HG03095 (cell line): Measurements from ENCODE around the gene CPA2.
"Not testable (repeated sequence)": the region's sequence is repeated elsewhere in the genome, so short reads cannot be mapped to it uniquely, and the experiment has no call there.

Source experiments
- ATAC-seq: cut with Tn5 transposase; IDR thresholded peaks from one replicate; pipeline ENCODE4 v1.9.1; 2021; ENCODE audit warnings: moderate library complexity; ENCODE audit not compliant: unreplicated experiment

The CPA2 gene

DNA sequence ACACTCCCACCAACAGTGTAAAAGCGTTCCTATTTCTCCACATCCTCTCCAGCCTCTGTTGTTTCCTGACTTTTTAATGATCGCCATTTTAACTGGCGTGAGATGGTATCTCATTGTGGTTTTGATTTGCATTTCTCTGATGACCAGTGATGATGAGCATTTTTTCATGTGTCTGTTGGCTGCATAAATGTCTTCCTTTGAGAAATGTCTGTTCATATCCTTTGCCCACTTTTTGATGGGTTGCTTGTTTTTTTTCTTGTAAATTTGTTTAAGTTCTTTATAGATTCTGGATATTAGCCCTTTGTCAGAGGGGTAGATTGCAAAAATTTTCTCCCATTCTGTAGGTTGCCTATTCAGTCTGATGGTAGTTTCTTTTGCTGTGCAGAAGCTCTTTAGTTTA, 17.0 kb upstream of the CPA2 start:
- not testable (repeated sequence) for ATAC-seq

DNA sequence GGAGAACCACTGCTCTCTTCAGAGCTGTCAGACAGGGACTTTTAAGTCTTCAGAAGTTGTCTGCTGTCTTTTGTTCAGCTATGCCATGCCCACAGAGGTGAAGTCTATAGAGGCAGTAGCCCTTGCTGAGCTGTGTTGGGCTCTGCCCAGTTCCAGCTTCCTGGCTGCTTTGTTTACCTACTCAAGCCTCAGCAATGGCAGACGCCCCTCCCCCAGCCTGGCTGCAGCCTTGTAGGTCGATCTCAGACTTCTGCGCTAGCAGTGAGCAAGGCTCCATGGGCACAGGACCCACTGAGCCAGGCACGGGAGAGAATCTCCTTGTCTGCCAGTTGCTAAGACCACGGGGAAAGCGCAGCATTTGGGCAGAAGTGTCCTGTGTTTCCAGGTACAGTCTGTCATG, 12.1 kb upstream of the CPA2 start:
- ATAC-seq = no peak

DNA sequence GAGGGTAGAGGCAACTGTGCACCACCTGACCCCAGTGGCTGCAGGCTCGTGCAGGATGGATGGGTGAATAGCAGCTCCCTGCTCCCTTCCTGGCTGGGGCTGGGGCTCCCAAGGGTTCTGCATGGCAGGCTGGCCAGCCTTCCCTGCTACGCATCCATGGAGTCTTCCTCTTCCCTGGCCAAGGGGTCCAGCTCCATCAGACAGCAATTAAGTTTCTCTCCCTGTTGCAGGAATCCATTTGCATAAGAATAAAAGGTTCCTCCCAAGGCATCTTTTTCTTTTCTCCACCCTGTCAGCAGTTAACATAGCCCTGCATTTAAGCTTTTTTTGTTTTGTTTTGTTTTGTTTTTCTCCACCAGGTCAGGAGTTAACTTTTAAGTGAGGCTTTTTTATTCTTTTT, 10.0 kb upstream of the CPA2 start:
- no peak for ATAC-seq

DNA sequence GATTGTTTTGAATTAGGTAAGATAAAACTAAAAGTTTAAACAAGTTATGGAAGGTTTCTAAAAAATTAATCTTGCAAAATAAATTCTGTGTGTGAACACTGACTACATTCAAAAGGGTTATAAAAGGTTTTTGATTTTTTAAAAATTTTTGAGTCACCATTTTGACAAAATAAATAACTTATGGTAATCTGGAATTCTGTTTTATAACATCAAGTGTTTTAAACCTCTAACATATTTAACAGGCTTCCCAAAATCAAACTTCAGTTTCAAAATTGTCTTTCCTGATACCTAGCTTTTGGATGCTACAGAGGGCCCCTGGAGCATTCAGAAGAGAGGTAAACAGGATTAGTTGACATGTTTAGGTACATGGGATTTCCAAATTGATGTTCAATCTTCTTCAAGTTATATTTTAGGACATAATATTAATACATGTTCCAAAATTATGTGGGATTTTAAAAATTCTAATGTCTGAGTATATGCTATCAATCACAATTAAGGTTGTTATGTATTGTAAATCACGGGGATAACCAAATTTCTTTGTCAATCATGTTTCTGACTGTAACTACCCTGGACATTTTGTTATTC, 8.1 kb upstream of the CPA2 start:
- ATAC-seq = no peak

DNA sequence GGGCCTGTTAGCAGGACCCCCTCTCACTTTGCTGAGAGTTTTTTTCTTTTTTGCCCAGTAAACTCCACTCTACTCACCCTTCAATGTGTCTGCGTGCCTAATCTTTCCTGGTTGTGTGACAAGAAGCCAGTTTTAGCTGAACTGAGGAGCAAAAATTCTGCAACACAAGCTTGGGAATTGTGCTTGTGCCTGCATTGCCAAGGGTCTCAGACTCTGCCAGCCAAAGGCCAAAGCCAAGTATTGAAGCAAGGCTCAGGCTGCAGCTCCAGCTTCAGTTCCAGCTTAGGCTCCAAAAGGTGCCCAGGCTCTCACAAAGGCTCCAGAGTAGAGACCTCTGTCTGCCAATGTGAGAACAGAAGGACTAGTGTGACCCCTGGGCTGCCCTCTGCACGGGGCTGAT, 4.2 kb upstream of the CPA2 start:
- ATAC-seq = no peak

DNA sequence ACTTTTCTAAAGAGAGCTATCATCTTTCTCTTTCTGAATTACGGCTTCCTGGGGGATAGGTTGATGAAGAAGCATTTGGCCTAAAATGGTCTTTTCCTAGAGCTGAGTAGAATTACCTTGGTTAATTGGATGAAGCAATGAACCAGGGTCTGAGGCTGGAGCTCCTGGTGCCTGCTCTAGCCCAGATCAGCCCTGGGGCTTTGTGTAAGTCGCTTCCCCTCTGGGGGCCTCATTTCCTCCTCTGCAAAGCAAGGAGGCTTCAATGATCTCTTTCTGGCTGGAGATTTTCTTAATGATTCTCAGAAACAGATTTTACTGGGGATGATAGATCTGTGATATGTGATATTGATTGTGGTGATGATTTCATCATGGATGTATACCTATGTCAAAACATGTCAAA, 3.5 kb upstream of the CPA2 start:
- no peak for ATAC-seq

DNA sequence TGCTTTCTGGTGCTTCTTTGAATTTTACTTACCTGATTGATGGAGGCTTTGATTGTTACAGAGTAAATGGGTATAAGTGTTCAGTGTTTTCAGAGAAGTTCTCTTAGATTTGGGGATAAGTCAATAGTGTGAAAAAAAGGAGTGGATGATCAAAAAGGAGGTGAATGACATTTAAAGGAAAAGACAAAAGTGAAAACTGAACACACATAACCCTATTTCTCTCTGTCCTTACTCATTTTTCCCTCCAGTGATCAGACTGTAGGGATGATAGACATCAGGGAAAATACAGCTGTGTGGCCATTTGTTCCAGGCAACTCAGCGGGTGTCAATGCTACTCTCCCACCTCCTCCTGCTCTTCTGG, 278 bp downstream of the CPA2 start:
- no peak for ATAC-seq

DNA sequence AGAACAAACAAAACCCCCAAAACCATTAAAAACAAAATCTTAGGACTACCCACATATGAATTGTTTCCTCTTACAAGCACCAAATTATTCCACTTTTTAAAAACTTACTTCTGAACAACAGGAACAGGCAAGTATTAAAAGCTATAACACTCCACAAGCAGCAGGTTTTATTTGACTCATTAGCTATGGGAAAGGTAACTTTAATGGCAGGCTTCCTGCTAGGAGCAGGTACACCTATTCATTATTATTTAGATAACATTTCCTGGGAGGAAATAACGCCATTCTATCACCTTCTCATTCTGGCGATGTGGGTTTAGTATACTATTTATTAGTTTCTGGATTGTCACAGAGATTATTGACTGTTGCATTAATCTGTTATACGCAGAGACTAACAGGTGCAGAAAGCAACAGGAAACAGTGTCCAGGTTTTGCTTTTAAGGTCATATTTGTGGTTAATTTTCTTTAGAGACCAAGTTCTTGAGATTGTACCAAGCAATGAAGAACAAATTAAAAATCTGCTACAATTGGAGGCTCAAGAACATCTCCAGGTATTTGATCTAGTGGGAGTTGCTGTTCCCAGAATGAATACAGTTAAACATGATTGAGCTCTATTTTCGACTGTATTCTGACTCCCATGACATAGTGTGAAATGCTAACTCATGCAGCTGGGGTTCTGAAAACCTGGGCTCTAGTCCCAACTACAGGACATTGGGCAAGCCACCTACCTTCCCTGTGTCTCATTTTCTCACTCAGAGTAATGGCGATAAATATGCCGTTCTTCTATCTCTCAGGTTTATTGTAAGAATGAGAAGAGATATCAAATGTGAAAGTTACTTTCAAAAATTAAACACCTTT, 2.0 kb downstream of the CPA2 start:
- ATAC-seq = no peak

DNA sequence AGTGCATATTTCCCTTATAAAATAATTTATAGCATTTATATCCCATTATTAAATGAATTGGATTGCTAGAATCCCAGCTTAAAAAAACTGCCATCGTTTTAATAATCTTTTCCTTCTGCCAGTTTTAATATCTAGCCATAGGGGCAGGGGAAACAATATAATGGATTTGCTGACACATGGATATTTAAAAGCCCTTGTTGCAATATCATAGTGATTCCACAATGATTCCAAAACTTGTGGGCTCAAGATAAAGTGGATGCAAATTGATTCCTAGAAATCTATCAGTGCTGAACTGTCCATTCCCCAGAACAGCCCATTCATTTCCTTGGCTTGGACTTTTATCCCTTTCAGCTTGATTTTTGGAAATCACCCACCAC, 2.6 kb downstream of the CPA2 start:
- ATAC-seq = no peak

DNA sequence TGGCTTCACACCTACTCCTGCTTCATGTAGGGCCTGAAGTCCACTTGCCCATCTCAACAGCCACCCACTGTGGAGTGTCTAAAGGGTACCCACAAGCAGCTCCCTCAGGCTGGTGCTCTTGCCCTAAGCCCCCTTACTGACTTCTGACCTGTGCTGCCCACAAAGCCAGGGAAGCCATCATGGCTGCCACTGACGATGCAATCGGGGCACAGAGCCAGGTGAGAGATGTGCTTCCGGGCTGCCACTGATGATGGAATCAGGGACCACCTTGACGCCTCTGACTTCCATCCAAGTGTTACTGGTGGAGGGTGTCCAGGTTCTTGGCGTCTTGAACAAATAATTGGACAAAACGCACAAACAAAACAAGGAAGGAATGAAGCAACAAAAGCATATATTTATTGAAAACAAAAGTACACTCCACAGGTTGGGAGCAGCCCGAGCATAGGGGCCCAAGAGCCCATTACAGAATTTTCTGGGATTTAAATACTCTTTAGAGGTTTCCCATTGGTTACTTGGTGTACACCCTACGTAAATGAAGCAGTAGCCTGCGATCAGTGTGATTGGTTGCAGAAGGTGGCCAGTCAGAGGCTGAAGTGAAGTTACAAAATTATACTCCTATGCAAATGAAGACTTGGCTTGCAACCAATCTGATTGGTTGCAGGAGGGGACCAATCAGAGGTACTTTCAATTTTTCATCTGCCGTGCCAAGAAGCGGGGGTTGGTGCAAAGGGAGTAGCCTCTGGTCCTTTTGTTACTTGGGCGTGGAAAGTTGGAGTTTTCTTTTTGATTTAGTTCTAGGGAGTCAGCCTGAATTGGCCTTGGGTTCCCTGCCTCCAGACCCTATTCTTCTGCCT, 4.5 kb downstream of the CPA2 start:
- no peak for ATAC-seq

DNA sequence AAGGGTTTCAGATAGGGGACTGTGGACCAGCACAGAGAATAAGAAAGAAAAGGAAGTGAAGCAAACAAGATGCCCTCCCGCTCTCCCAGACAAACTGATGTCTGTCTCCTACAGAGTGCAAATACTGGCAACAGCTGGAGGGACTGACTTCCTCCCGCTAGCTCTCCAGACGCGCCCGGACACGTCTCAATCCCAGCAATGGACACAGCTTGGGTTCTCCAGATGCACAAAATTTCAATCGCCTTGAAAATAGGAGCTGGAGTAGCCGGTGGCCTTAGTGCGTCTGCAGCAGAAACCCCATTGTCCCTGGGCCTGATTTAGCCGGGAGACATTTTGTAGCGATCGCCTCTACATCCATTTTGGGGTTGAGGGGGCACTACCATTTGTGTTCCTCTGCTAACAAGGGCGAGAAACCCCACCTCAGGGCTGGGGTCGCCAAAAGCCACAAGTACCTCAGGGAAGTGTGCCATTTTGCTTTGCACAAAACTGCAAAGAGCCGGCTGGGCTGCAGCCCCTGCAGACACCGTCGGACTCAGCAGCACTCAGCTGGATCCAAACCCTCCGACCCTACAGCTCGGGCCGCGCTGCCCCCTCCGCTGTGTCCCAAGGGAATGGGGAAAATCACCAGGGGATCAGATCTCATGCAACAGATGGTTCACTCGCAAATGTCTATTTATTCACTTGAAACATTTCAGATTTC, 5.9 kb downstream of the CPA2 start:
- ATAC-seq = no peak

DNA sequence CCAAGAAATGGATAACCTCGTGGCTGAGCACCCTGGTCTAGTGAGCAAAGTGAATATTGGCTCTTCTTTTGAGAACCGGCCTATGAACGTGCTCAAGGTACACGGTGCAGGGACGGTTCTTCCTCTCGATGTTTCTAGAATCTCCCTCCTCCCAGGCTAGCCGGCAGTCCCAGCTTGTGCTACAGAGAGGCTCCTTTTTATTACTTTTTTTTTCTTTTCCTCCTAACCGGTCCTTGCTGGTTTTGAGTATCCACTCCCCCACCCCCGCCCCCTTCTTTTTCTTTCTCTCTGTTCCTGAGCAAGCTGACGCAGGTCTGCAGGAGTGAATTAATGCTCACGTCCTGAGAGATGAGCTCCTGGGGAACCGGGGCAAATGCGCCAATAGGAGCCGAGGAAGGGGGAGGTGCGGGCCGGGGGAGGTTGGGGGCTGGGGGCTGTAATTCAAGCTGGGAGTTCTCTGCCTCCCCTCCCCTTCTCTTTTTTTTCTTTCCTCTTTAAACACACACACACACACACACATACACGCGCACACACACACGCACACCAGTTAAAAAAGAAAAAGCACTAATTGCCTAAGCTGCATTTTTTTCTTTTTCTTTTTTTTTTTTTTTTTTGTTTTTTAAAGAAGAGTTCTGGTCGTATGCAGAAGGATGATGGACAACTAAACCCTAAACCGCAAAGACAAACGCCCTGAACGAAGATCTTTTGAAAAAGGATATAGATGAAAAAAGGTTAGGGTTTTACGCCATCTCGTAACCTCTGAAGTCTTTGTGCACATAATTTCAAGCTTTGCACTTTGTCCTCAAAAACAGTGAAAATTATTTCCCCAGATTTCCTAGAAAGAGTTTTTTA, 6.6 kb downstream of the CPA2 start:
- no peak for ATAC-seq

DNA sequence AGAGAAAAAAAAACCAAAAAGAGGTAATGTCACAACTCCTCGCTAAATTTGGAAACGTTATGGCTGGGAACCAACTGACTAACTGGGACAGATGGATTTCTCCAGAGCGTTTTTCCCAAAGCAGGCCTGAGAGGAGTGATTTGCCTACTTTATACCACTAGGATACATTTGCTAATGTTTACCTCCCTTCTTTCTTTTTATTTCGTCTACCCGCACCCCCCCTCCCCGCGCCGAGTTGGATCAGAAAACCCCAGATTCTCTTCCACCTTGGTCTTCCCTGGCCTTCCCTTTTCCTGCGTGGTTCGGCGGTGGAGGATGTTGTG, 7.2 kb downstream of the CPA2 start:
- no peak for ATAC-seq

DNA sequence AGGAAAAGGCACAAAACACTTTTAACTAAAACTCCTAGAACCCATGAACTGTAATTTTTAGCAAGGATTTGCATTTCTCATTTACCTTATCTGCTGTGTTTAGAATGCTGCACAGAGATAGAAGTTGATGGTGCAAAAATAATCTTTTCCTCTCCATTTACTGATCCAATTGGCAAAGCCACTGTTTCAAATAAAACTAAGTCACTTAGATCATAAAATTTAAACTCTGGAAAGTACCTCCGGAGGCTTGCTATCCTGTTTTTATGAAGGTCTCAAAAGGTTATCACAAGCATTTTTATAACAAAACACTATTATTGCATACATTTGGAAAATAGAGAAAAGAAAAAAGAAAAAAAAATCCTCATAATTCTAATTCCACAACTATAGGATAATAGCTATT, 7.6 kb downstream of the CPA2 start:
- no peak for ATAC-seq

DNA sequence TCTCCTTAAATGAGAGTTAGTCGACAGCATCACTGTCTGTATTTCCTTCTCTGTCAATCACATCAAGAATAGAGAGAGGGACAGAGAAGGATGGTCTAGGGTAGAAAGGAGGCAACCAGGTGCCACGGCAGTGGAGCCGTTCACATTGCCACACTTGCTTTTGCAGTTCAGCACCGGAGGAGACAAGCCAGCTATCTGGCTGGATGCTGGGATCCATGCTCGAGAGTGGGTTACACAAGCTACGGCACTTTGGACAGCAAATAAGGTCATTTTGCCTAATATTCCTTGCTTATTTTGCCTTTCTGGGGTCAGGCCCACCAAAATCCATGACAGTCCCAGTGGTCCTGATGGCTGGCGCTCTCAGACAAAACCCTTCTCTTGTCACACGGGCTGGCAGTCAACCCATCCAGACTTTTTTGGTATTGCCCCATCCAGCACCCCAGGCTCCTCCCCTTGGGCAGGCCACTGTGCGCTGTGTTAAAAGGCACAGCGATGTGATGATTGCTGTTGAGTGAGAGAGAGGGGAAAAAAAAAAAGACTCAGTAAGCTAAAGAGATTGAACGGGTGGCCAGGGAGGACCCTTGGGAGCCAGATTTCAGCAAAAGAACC, 8.4 kb downstream of the CPA2 start:
- ATAC-seq = no peak

DNA sequence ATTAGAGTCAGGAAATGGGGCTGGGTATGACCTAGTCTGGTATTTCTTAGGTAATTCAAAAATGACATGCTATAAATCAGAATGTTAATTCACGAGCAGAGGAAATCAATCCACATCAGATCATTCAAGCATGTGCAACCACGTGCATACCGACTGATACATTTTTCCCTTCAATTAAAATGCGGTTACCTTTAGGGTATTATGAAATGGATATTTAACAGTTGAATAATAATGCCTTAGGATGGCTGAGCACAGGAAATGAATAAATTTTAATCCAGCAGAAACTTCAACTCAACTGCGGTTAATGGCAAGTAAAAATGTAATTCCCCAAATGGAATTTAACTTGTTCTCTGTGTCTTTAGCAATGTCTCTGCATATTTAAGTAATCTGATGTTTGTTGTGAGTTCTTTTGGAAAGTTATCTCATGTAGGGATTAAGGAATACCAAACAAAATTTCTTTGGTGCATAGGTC, 9.2 kb downstream of the CPA2 start:
- ATAC-seq = no peak

DNA sequence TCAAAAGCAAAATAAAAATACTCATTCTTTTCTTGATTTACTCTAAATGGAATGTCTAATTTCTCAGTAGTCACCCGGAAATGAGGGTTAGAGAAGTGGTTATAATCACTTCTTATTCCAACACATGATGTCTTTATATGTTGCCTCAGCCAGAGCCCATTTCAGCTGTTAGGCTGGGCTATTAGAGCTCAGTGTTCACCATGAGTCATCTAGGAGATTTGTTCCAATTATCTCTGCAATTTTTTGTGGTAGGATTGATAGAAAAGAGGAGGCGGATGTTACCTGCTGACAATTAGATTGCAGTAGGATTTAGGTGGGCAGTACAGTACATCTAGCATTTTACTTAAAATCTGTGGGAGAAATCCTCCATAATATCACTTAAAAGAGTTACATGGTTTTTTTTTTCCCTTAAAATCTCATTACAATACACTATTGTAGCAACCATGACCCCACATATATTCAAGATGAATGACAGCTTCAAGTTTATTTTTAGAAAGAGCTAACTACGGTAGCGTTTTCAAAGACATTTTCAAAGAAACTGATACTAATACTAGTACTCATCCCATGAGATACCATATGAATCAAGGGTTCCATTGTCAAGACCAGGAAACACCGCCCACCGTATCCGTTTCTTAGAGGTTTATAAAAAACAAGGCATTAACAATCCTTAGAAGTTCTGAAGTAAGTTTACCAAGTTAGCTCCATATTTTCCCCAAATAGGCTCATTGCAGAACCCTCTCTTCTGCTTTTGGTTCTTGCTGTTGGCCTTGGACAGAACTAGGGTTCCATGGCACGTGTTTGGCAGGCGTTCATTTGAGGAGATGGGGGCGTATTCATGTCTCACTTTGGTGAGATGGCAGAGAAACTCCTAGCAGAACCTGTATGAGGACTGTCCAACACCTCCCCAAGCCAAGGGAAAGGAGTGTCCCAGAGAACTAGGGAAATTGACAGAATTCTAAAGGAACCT, 10.4 kb downstream of the CPA2 start:
- ATAC-seq = no peak

DNA sequence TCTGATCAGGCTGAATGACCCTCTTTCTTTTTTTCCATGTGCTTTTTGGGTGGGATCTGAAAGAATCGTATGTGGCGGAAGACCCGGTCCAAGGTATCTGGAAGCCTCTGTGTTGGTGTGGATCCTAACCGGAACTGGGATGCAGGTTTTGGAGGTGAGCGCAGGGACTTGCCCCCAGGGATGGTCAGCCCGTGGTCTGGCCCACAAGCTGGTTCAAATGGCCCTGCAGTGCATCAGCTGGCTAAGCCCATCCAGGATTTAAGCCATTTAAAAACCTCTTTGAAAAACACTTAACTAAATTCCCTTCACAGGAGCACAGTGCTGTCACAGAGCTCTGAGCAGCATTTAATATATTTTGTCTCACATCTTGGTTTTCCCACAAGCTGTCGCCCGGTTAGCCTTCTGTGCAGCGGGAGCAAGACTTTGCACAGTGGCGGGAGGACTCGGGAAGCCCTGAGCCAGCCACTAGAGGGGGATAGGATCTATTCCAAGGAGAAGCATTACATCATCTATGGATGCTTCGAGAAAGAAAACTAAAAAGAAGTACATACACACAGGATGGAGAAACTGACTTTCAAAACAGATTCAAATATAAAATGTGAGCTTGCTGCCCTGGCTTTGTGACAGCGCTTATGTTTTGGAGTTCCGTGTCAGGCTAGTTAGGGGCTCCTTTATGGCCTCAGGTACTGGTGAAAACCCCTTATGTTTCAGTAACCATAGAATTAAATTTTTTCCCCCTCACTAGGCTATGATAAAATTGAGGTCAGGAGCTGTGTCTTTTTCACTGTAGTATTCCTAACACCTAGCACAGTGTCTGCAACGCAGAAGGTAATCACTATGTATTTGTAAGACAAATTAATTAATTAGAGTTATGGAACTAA, 11.3 kb downstream of the CPA2 start:
- ATAC-seq = no peak
